ENCODE measurements around the gene PDE9A.

GRCh38 chr21:42703136-42703908 lies 49.9 kb downstream of the PDE9A start:
- no peak for TF ChIP-seq EZH2 (IDR thresholded peaks at IDR 0.05; ENCODE audit: borderline replicate concordance, low read depth, low read length, severe bottlenecking)
- TF ChIP-seq CTCF (IDR thresholded peaks at IDR 0.05; ENCODE audit: borderline replicate concordance, extremely low read depth, low read length, poor library complexity, severe bottlenecking), result no peak

Measured in DND-41 (cell line).